HL-60 (cell line): Measurements from ENCODE around the gene ITGB1.

ENCODE experiments used
- DNase-seq, 2 experiments: peaks; one replicate each; pipeline ENCODE4 v3.0.0-alpha.2; 2010 to 2020; ENCODE audit warnings: low read depth in 1 of 2, low spot score in 1 of 2
- H3K27ac ChIP-seq: fragments of 250-450 bp; sonication (Bioruptor Pico); replicated peaks from 2 replicates; pipeline ENCODE4 v1.5.1; 2020; ENCODE audit warnings: mild to moderate bottlenecking, moderate library complexity
- H3K27me3 ChIP-seq: fragments of 250-450 bp; sonication (Bioruptor Pico); 2 replicates; pipeline ENCODE4 v1.5.1; 2021; ENCODE audit warnings: mild to moderate bottlenecking, moderate library complexity; ENCODE audit not compliant: insufficient read depth, poor library complexity, severe bottlenecking
- H3K4me3 ChIP-seq: replicated peaks from 2 replicates; pipeline ENCODE4 v1.5.1; 2011; ENCODE audit warnings: mild to moderate bottlenecking, control low read depth, low read length; ENCODE audit not compliant: insufficient read depth
- GABPA ChIP-seq: IDR thresholded peaks from 2 replicates; pipeline ENCODE4 v1.6.1; 2012; ENCODE audit warnings: low read depth
- POLR2AphosphoS5 ChIP-seq: IDR thresholded peaks from 2 replicates; pipeline ENCODE4 v1.6.1; 2012; ENCODE audit warnings: low read depth
- SPI1 ChIP-seq: IDR thresholded peaks from 2 replicates; pipeline ENCODE4 v1.6.1; 2012; ENCODE audit warnings: low read depth, mild to moderate bottlenecking, borderline replicate concordance
- TF ChIP-seq, protein P1 (sequence below): IDR thresholded peaks from one replicate; pipeline ENCODE4 v1.5.1; 2011; ENCODE audit warnings: low read length, control low read depth, inconsistent platforms; ENCODE audit not compliant: insufficient read depth
- TF ChIP-seq, protein P2 (sequence below): IDR thresholded peaks from 2 replicates; pipeline ENCODE4 v1.6.1; 2012; ENCODE audit warnings: low read depth; ENCODE audit not compliant: insufficient replicate concordance

Gene ITGB1

DNA sequence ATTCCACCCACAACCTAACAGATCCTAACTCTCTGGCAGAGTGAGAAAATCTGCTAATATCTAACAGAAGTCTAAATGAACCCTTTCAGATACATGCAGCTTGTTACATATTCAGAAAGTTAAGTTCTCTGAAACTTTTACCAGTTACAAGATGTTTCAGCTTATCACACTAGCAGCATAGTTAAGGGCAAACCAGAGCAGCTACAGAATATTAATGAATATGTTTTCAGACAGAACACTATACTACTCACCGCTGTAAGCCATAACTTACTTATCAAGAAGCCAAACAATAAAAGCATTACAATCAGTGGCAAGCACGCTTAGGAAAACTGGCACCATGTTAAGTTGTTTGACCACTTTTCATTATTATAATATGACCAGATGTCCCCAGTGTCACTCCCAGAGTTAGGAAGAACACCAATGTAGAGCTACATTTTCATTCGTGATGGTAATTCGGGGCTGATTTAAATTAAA lies 2.7 kb downstream of the ITGB1 start:
- Histone ChIP-seq H3K4me3 (no peak overlapping the region), H3K27me3 (no peaks in the 10 kb centered on the region), H3K27ac (no peak overlapping the region)
- TF ChIP-seq GABPA (no peak), SPI1 (no peak), POLR2AphosphoS5 (no peak)
- TF ChIP-seq, protein P1, sequence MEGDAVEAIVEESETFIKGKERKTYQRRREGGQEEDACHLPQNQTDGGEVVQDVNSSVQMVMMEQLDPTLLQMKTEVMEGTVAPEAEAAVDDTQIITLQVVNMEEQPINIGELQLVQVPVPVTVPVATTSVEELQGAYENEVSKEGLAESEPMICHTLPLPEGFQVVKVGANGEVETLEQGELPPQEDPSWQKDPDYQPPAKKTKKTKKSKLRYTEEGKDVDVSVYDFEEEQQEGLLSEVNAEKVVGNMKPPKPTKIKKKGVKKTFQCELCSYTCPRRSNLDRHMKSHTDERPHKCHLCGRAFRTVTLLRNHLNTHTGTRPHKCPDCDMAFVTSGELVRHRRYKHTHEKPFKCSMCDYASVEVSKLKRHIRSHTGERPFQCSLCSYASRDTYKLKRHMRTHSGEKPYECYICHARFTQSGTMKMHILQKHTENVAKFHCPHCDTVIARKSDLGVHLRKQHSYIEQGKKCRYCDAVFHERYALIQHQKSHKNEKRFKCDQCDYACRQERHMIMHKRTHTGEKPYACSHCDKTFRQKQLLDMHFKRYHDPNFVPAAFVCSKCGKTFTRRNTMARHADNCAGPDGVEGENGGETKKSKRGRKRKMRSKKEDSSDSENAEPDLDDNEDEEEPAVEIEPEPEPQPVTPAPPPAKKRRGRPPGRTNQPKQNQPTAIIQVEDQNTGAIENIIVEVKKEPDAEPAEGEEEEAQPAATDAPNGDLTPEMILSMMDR = no peak
- TF ChIP-seq, protein P2, sequence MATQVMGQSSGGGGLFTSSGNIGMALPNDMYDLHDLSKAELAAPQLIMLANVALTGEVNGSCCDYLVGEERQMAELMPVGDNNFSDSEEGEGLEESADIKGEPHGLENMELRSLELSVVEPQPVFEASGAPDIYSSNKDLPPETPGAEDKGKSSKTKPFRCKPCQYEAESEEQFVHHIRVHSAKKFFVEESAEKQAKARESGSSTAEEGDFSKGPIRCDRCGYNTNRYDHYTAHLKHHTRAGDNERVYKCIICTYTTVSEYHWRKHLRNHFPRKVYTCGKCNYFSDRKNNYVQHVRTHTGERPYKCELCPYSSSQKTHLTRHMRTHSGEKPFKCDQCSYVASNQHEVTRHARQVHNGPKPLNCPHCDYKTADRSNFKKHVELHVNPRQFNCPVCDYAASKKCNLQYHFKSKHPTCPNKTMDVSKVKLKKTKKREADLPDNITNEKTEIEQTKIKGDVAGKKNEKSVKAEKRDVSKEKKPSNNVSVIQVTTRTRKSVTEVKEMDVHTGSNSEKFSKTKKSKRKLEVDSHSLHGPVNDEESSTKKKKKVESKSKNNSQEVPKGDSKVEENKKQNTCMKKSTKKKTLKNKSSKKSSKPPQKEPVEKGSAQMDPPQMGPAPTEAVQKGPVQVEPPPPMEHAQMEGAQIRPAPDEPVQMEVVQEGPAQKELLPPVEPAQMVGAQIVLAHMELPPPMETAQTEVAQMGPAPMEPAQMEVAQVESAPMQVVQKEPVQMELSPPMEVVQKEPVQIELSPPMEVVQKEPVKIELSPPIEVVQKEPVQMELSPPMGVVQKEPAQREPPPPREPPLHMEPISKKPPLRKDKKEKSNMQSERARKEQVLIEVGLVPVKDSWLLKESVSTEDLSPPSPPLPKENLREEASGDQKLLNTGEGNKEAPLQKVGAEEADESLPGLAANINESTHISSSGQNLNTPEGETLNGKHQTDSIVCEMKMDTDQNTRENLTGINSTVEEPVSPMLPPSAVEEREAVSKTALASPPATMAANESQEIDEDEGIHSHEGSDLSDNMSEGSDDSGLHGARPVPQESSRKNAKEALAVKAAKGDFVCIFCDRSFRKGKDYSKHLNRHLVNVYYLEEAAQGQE = no peak
- DNase-seq = no peak

DNA sequence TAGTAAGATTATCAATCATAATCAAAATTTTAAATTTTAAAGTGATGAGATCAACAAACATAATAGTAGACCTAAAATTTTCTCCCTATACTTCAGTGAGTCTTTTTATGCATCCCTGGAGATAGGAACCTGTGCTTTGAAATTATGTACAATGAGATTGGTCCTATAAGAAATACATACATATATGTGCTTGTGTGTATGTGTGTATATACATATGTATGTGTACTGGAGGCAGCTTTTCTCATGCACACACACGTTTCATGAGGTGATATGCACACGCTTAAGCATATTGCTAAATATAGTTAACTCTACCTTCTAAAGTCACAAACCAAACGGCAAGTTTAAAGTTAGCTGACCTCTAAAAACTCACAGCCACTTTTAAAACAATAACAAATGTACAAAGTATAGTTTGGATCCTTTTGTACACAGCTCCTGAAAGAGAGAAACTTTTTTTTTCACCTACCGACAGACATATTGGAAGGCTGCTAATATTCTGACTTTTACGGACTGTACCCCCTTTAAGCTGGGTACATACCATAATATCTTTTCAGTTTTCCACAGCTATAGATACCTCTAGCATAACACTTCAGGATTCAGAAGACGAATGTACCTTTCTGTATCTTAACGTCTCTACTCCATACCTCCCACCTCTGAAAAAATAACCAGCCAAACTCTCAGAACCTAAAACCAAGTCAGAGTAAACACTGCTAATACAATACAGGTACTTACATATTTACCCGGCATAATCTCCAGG lies 3.3 kb downstream of the ITGB1 start:
- TF ChIP-seq, protein P1 = no peak
- no peak for TF ChIP-seq POLR2AphosphoS5
- TF ChIP-seq SPI1 = no peak
- TF ChIP-seq GABPA = no peak
- TF ChIP-seq, protein P2 = no peak
- no peak for DNase-seq
- H3K27me3 ChIP-seq = no peaks in the 10 kb centered on the region
- H3K4me3 ChIP-seq = no peak overlapping the region
- H3K27ac ChIP-seq = no peak overlapping the region

DNA sequence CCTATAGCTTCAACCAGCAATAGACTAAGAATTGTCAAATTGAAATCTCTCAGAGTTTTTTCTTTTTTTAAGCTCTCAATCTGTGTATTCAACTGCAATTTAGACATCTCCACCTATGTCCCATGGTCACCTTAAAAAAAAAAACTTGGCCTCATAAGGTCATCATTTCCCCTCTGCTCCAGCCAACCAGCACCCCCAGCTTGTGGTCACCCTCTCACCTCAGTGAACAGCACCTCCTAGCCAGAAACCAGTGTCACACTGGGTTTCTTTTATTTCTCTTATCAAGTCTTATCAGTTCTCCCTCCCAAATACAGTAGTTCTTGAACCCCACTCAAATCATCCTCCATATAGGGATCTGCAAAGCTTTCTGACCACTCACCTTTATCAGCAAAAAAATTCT lies 4.0 kb downstream of the ITGB1 start:
- H3K27ac ChIP-seq = no peak overlapping the region
- DNase-seq = no peak
- TF ChIP-seq SPI1 = no peak
- TF ChIP-seq POLR2AphosphoS5 = no peak
- TF ChIP-seq, protein P2 = no peak
- TF ChIP-seq, protein P1 = no peak
- no peak for TF ChIP-seq GABPA
- no peak overlapping the region for H3K4me3 ChIP-seq
- H3K27me3 ChIP-seq = no peaks in the 10 kb centered on the region
